ENCODE measurements around the gene CCER1. TPM values are rescaled to one million over a fixed set of nuclear protein-coding genes. Genes with fewer than 3 reads are reported as not detected.

CCER1 gene, protein sequence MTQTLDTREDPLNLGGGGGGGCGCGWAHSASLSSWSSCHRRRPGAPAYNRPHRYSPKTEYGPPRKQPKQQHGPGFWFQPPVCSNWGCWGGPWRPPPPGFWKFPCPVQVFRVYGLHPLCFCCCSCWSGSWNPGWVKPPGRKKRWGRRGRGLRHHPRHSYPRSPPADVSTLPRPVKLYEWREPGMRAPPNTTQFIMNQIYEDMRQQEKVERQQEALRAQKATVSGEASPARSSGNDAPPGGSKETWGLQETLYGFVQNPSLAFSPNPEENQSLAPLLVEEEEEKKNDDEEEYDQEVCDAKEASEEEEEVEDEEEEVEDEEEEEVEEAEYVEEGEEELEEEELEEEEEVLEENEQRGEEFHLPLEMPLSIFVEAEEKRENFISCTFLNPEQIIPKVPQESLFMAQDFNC
- total RNA-seq, result not detected

DNA sequence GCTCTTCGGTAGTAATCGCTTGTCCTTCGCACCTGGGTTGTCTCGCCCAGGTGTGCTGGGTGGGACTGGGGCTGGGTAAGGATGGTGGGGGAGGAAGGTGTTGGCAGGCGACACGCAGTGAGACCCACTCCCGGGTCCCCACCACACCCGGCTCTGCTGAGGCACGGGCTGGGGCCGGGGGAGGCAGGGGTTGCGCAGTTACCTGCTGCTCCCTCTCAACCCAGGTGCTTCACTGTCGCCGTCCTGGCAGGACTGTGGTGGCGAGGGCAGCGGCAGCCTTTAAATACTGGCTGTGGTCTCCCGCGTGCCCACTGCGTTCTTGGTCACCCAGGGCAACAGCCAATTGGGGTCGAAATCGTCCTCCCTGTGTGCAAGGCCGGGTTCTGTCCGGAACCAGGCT, at the start of gene CCER1:
Gene CCER1, minus strand, starts transcription at position 256 of the 400 bp plus-strand sequence. CDS start 434 bp downstream, outside the sequence.

Other genes with a start within 250 kb of the CCER1 start
- not detected for gene EPYC, start 49.8 kb upstream of the CCER1 start, total RNA-seq
- gene KERA, start 102.8 kb upstream of the CCER1 start, total RNA-seq, result 2.7 TPM
- 49.0 TPM for gene LUM, start 156.3 kb upstream of the CCER1 start, total RNA-seq
- 388 TPM for gene DCN, start 227.6 kb upstream of the CCER1 start, total RNA-seq

Measured in metanephros (tissue), 1 donor.